Transverse colon (tissue), 4 donors: ENCODE data around the gene SEC14L1.

Experiments used
- CTCF ChIP-seq, 5 experiments: fragments of 200-600 bp in 3 of 5; fragments of 450-650 bp in 2 of 5; sonication (generic) in 3 of 5; IDR thresholded peaks; 1 replicate in 2 of 5; 2 replicates in 3 of 5; pipeline ENCODE4 v1.5.1; 2016 to 2017; ENCODE audit warnings: antibody characterized with exemption in 5 of 5, inconsistent platforms in 3 of 5, mild to moderate bottlenecking in 2 of 5, moderate library complexity in 1 of 5
- POLR2A ChIP-seq: fragments of 450-650 bp; IDR thresholded peaks from one replicate; pipeline ENCODE4 v1.6.1; 2016; ENCODE audit warnings: antibody characterized with exemption, mild to moderate bottlenecking, moderate library complexity
- POLR2AphosphoS5 ChIP-seq, 3 donors: sonication (generic); formaldehyde crosslinking; IDR thresholded peaks; one replicate each; pipeline ENCODE4 v1.6.1; 2016; ENCODE audit warnings: antibody characterized with exemption in 3 of 3

GRCh38 chr17:77257596-77258458, 117.1 kb downstream of the SEC14L1 start:
- TF ChIP-seq CTCF (IDR thresholded peaks at IDR 0.05) (no peak), POLR2A (no peak), POLR2AphosphoS5 (IDR thresholded peaks at IDR 0.05) (no peak)
